ENCODE measurements around the gene AKAP13.

AKAP13 gene

DNA sequence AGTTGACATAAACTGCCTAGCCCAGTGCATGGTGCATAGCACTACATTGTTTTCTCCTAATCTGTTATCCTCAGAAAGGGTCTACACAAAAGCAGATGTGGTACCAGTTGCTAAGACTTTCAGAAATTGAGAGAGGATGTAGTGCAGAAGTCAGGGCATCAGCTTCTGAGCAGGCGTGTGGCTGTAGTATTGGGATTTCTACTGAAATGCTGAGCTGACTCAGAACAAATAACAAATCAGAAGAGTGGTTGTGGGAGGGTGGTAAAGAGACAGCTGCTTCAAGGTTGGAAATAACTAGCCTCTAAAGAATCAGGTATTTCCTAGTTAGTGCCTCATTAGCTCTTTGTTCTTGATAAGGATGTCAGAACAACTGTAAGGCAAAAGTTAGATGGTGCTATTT is 161.3 kb downstream of the AKAP13 start:
- TF ChIP-seq, protein P1, sequence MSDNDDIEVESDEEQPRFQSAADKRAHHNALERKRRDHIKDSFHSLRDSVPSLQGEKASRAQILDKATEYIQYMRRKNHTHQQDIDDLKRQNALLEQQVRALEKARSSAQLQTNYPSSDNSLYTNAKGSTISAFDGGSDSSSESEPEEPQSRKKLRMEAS (IDR thresholded peaks at IDR 0.05): no peak
- TF ChIP-seq ZBTB7A (IDR thresholded peaks at IDR 0.05; ENCODE audit: low read depth) (no peak), NFIC (IDR thresholded peaks at IDR 0.05) (no peak), RAD21 (IDR thresholded peaks at IDR 0.05; ENCODE audit: low read depth) (no peak), TAF1 (IDR thresholded peaks at IDR 0.05; ENCODE audit: low read depth) (no peak), EP300 (IDR thresholded peaks at IDR 0.05; ENCODE audit: borderline replicate concordance) (no peak), YY1 (IDR thresholded peaks at IDR 0.05; ENCODE audit: low read depth) (no peak), FOXM1 (IDR thresholded peaks at IDR 0.05; ENCODE audit: borderline replicate concordance, low read depth) (no peak), EGR1 (IDR thresholded peaks at IDR 0.05) (no peak)
- TF ChIP-seq, protein P2, sequence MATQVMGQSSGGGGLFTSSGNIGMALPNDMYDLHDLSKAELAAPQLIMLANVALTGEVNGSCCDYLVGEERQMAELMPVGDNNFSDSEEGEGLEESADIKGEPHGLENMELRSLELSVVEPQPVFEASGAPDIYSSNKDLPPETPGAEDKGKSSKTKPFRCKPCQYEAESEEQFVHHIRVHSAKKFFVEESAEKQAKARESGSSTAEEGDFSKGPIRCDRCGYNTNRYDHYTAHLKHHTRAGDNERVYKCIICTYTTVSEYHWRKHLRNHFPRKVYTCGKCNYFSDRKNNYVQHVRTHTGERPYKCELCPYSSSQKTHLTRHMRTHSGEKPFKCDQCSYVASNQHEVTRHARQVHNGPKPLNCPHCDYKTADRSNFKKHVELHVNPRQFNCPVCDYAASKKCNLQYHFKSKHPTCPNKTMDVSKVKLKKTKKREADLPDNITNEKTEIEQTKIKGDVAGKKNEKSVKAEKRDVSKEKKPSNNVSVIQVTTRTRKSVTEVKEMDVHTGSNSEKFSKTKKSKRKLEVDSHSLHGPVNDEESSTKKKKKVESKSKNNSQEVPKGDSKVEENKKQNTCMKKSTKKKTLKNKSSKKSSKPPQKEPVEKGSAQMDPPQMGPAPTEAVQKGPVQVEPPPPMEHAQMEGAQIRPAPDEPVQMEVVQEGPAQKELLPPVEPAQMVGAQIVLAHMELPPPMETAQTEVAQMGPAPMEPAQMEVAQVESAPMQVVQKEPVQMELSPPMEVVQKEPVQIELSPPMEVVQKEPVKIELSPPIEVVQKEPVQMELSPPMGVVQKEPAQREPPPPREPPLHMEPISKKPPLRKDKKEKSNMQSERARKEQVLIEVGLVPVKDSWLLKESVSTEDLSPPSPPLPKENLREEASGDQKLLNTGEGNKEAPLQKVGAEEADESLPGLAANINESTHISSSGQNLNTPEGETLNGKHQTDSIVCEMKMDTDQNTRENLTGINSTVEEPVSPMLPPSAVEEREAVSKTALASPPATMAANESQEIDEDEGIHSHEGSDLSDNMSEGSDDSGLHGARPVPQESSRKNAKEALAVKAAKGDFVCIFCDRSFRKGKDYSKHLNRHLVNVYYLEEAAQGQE (IDR thresholded peaks at IDR 0.05; ENCODE audit: low read depth): no peak

GRCh38 chr15:85542488-85542887 is 162.1 kb downstream of the AKAP13 start:
- TF ChIP-seq TEAD4 (IDR thresholded peaks at IDR 0.05): no peak
- no peak for TF ChIP-seq RAD21 (IDR thresholded peaks at IDR 0.05; ENCODE audit: low read depth)
- TF ChIP-seq CEBPB (IDR thresholded peaks at IDR 0.05): no peak
- no peak for TF ChIP-seq TCF12 (IDR thresholded peaks at IDR 0.05; ENCODE audit: low read depth)
- TF ChIP-seq, protein P1 (IDR thresholded peaks at IDR 0.05): no peak
- TF ChIP-seq EP300 (IDR thresholded peaks at IDR 0.05; ENCODE audit: borderline replicate concordance): no peak

GRCh38 chr15:85542895-85543331 is 162.5 kb downstream of the AKAP13 start:
- TF ChIP-seq ZBTB7A (IDR thresholded peaks at IDR 0.05; ENCODE audit: low read depth) (no peak), RAD21 (IDR thresholded peaks at IDR 0.05; ENCODE audit: low read depth) (no peak), NFIC (IDR thresholded peaks at IDR 0.05) (peak; percentile 33; the same call in 1 of the 2 replicates), TCF12 (IDR thresholded peaks at IDR 0.05; ENCODE audit: low read depth) (no peak), YY1 (IDR thresholded peaks at IDR 0.05; ENCODE audit: low read depth) (no peak)

GRCh38 chr15:85543741-85544155 is 163.3 kb downstream of the AKAP13 start:
- TF ChIP-seq TEAD4 (IDR thresholded peaks at IDR 0.05): no peak
- no peak for TF ChIP-seq RAD21 (IDR thresholded peaks at IDR 0.05; ENCODE audit: low read depth)
- no peak for TF ChIP-seq CEBPB (IDR thresholded peaks at IDR 0.05)
- no peak for TF ChIP-seq EP300 (IDR thresholded peaks at IDR 0.05; ENCODE audit: borderline replicate concordance)
- TF ChIP-seq EGR1 (IDR thresholded peaks at IDR 0.05): no peak
- no peak for TF ChIP-seq TCF12 (IDR thresholded peaks at IDR 0.05; ENCODE audit: low read depth)
- TF ChIP-seq, protein P3, sequence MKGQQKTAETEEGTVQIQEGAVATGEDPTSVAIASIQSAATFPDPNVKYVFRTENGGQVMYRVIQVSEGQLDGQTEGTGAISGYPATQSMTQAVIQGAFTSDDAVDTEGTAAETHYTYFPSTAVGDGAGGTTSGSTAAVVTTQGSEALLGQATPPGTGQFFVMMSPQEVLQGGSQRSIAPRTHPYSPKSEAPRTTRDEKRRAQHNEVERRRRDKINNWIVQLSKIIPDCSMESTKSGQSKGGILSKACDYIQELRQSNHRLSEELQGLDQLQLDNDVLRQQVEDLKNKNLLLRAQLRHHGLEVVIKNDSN (IDR thresholded peaks at IDR 0.05): no peak
- no peak for TF ChIP-seq FOXM1 (IDR thresholded peaks at IDR 0.05; ENCODE audit: borderline replicate concordance, low read depth)
- TF ChIP-seq, protein P2 (IDR thresholded peaks at IDR 0.05; ENCODE audit: low read depth): no peak
- no peak for TF ChIP-seq TAF1 (IDR thresholded peaks at IDR 0.05; ENCODE audit: low read depth)

DNA sequence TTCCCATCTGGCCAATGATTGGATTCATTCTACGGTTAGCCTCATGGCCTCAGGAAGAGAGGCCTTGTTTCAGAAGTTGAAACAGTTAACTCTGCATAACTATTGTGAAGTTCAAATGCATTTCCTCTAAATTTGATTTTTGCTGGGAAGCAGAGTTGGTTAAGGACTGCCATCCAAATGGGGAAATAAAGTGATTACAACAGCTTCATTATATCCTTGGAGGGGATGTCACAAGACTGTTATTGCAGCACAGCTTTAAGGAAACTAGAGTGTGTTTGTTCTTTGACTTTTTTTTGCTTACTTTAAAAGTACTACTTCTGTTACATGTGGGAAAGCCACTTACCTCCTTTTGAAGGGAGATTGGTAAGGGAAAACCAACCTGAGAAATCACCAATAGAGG is 164.8 kb downstream of the AKAP13 start:
- TF ChIP-seq EGR1 (IDR thresholded peaks at IDR 0.05) (no peak), TEAD4 (IDR thresholded peaks at IDR 0.05) (no peak)

GRCh38 chr15:85545752-85546151 is 165.3 kb downstream of the AKAP13 start:
- TF ChIP-seq FOXM1 (IDR thresholded peaks at IDR 0.05; ENCODE audit: borderline replicate concordance, low read depth) (no peak), TAF1 (IDR thresholded peaks at IDR 0.05; ENCODE audit: low read depth) (no peak), EP300 (IDR thresholded peaks at IDR 0.05; ENCODE audit: borderline replicate concordance) (no peak), CREB1 (IDR thresholded peaks at IDR 0.05; ENCODE audit: low read depth) (no peak), ZBTB7A (IDR thresholded peaks at IDR 0.05; ENCODE audit: low read depth) (no peak), YY1 (IDR thresholded peaks at IDR 0.05; ENCODE audit: low read depth) (no peak), CEBPB (IDR thresholded peaks at IDR 0.05) (no peak), TEAD4 (IDR thresholded peaks at IDR 0.05) (no peak), NFIC (IDR thresholded peaks at IDR 0.05) (no peak), EGR1 (IDR thresholded peaks at IDR 0.05) (no peak)
- TF ChIP-seq, protein P1 (IDR thresholded peaks at IDR 0.05): no peak
- TF ChIP-seq, protein P2 (IDR thresholded peaks at IDR 0.05; ENCODE audit: low read depth): no peak
- TF ChIP-seq, protein P3 (IDR thresholded peaks at IDR 0.05): no peak
